ENCODE measurements around the gene FGF8.

FGF8 gene

DNA sequence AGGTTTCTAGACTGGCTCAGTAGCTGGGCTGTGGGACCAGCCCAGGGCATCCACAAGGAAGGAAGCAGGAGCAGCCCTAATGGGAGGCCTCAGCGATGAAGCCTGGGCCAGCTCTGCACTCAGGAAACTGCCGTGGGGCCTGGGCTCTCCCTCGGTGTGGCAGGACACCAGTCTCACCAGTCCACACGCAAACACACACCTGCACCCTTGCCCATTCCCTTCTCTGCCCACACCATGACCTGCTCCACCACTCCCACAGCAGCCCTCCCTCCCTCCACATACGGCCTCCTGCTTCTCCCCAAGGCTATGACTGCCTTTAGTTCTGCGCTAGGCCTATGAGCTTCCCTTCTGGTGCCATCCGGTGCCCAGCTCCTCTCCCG lies 7.1 kb downstream of the FGF8 start:
- FAIRE-seq, result no peak

DNA sequence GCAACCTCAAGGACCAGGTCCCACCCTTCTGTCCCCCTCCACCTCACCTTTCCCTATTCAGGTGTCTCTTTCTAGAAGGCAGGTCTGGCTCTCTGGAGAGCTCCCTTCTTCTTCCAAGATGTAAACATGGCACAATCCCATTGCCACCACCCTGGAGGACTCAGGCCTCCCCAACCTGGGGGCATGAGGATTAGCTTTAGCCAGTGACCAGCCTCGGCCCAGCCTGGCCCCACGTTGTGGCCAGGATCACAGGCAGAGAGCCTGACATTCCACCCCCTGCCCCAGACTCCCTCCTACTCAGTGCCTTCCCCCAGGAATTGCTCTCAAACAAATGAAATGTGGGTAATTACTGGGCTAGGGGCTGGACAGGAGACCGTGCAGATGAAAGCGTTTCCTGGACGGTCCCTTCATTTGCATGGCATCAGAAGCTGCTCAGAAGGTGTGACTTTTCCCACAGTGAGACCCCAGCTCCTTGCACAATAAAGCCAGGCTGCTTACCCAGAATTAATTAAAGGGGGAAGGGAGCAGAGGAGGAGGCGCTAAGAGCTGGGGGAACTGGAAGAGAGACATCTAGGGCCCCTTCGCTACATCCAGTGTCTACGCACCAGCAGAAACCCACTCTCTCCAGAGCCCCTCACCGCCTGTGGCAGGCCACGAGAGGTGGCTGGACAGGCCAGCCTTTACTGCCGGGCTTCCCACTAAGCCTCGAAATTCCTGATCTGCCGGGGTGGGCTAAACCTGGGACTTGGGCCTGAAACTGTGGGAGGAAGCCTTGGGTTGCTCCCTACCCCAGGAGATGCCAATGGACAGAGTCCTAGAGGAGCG lies 7.7 kb downstream of the FGF8 start:
- FAIRE-seq, result no peak

DNA sequence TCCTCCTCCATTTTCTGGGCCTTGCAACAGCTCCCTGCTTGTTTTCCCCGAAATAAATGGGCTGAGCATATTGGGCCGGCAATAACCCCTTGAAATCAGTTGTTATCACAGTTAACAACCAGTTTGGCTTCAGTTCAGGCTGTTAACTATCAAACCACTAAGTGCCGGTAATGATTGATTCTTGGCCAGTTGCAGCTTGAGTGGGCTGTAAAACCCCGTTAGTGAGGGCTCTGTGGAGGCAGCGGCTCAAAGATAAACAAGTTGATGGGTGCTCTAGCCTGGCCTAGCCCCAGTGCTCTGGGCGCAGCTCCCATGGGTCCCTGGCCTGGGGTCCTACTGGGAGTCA lies 8.3 kb downstream of the FGF8 start:
- no peak for FAIRE-seq

DNA sequence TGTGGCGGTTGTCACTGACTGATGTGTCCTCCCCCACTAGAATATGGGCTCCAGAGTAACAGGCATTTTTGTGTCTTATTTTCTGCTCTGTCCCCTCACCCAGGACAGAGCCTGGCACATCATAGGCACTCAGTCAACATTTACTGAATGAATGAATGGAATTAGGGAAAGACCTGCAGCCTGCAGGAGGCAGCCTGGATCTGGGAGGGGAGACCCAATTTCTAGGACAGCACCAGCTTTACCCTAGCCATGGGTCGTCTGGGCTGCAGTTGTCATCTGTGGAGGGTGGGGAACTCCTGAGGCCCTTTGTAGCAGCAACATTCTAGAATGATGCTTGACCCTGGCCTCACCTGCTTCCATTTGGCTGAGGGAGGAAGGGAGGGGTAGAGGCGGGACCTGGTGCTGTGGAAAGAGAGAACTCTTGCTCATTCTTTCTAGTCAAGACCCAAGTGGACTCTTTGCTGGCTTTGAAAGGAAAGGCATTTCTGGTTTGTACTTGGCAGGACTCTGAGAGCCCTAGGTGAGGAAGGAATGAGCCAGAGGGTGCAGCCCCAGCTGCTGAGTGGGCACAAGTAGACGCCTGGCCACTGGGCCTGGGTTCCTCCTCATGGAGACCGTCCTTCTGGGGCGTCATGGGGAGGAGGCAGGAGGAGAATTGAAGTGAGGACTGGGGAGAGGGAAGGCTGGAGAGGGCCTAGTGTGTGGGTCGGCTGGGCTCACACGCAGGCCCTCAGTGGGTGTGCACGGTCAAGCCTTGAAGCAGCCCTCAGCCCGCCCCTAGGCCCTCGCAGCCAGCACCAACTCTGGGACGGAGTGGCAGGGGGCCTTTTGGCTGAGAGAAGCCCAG lies 8.9 kb downstream of the FGF8 start:
- no peak for FAIRE-seq

DNA sequence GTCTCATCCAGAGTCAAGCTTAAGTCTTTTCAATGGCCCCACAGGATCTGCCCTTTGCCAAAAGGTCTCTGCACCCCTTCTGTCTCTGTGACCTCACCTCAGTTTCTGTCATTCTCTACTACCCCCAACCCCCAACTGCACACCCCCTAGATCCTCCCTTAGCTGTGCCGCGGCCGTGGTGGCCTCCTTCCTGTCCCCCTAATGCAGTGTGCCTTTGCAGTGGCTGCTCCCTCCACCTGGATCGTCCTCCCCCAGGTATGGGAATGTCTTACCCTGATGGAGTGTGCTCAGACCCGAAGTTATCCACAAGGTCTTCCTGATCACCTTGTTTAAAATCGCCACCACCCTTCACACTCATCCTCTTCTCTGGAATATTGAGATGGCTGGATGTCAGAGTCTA lies 9.6 kb downstream of the FGF8 start:
- FAIRE-seq, result no peak

DNA sequence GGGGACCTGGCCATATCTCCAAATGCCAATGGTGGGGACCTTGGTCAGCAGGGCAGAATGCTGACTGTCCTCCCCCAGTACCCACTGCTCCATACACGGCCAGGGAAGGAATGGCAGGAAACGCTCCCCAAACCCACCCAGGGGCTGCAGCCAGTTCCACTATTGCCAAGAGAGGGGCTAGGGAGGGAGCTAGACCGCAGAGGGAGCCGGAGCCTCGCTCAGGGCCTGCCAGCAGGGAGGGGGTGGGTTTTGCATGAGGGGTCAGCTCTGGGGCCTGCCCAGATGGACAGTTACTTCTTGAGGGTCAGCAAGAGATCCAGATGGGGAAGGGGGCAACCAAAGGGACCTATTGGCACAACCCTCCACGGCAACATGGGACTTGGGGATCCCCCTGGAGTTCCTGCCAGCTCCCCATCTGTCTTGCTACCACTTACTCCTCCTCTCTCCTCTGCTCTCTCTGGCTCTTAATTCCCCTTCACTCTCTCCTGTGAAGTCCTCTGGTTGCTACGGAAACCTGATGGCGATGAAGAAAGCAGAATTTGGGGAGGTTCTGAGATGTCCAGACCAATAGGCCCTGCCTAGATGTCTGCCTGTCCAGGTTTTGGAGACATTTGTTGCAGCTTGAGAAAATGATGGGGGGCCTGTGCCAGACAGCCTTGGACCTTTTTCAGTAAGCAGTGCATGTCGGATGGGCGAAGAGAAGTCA lies 12.6 kb downstream of the FGF8 start:
- no peak for FAIRE-seq

DNA sequence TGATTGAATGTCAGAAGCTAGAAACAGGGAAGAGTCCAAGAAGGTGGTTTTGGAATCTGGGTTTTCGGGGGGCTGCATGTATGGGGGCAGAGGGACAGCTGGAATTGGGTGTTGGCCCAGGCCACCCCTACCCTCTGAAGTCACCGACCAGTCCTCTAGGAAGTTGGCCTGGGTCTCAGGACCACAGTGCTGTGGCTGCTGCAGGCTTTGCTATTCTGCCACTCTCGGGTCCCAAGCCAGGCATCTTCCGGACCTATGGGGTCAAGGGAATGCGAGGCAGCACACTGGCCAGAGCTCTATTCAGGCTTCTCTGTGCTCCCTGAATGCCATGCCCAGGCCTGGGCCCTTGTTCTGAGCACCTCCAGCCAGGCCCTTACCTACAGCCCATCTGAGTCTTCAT lies 13.2 kb downstream of the FGF8 start:
- no peak for FAIRE-seq

DNA sequence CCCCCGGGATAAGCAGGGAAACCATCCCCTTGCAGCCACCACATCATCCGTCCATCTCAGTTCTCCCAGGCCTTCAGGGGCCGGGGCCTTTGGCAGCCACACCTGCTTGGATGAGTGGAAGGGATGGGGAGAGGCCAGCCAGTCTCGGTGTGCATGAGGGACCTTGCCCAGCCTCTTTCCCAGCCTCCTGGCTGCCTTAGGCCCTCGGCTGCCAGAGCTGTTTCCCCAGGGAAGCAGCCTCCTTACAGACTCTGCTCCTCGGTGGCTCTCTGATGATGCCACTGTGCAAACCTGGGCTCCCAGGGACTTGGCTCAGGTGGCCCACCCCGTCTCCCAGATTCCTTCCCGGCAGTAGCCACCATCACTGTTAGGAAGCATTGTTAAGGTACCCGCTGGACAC lies 14.7 kb downstream of the FGF8 start:
- no peak for FAIRE-seq

DNA sequence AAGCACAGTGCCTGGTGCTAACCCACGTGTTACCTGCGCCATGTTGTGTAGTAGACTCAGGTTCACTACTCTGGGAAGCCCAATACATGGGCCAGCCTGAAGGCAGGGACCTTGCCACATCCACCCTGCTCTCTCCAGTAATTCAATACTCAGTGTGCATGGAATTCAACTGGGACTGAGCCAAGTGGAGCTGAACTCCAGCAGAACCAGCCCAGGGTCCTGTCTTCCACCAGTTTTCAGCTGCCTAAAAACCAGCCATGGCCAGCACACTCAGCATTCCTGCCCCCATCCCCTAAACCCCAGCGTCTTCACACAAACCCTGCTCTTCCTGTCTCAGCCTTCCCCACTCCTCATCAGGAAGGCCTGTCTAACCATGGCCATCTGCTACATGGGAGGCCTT lies 15.4 kb downstream of the FGF8 start:
- no peak for FAIRE-seq

DNA sequence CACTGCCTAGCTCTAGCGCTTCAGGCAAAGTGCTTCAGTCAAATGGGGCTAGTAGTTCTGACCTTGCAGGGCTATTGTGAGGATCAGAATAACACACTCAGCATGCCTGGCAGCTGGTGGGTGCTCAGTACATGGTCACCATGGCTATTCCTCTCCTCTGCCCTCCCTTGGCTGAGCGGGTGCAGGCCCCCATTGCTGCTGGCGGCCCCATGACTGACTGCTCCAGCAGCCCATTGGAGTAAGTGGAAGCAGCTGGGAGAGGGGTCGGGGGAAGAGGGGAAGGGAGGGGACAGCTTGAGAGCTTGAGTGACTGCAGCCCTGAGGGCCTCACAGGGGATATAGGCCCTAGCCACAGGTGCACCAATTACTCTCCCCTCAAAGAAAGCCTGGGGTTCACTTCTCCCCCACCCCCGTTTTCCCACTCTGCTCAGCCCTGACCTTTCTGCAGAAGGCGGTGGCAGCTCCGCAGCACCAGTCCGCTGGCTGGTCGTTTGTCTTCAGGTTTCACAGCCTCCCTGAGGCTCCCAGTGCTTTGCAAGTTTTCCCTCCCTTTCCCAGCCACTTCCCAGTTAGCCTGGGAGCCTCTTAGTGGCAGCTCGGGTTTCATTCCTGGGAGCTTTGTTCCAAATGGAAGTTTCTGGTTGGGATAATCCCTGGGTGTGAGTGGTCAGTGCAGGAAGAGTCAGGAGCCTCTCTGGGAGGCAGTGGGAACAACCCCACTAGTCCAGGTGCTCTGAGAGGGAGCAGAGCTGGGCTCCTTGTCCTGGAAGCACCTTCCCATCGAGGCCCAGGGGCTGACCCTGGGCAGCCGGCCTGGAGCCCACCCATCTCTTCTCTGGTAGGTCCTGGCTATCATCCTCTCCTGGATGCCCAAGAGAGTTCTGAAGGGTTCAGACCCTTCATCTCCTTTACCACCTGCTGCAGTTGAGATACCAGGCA lies 16.3 kb downstream of the FGF8 start:
- FAIRE-seq, result no peak

DNA sequence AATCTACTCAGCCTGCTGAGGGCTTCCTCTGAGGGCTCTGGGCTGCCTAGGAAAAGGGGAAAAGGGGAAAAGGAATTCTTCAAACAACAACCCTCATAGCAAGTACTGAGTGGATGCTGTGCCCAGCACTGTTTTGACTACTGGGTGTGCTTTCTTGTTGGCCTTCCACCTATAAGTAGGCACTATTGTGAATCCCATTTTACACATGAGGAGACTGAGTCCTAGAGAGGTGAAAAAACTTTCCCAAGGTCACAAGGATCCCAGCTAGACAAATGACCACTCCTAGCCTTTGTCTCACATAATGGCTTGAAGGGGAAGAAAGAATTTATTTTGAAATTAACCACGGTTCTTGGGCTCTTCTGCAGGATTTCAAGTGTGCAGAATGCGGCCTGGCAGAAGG lies 17.1 kb downstream of the FGF8 start:
- FAIRE-seq, result no peak

DNA sequence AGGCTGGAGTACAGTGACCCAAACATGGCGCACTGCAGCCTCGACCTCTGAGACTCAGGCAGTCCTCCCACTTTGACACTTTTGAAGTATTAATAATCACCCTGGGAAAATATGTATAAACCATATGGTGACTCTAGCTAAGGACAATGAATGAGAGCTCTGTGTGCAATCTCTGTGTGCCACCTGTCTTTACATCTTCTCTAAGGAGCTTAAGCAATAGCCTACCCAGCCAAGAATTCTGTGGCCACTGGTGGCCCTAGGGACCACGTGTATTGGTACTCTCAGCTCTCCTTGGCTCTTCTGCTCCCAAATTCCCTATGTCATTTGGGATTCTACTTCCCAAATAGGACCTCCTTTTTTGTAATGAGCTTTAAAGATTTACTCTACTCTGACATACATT lies 23.7 kb downstream of the FGF8 start:
- FAIRE-seq, result no peak

DNA sequence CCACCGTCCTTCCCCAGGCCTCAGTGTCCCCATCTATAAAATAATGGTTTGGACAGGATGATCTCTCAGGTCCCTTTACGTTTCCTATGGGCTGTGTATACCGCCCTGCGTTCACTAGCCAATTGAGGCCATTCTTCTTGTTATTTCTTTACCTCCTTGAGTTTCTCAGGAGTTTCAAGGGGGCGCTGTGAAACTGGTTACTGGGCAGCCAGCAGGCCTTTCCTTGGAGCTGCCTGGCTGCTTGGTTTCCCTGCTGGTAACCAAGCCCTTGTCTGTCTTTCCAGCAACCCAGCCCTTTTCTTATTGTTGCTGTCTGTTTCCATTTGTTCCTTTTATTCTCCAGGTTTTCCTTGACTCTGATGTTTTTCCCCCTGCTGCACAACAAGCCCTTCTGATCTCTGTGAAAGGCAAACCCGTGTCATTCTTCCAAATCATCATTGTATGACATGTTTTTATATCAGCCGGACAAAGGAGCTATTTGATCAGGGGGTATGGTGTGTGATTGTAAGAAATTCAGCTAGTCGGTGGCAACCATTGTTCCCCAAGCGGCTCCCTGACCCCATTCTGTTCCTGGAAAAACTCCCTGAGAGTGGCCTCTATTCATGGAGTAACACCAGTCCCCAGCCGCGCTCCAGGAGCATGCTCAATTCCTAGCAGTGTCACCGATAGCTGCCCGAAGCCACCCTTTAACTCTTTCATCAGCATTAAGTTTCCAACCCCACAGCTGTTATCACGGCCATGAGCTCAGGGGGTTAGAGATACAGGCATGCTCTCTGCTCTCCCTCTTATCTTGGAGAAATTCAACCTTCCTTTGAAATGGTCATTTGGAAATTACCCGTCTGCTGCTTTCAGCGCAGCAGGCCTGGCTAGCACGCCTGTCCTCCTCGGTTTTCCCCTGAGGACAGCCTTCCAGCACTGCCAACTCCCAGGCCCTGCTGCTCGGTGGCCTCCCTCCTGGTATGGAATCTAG lies 26.6 kb downstream of the FGF8 start:
- no peak for FAIRE-seq

DNA sequence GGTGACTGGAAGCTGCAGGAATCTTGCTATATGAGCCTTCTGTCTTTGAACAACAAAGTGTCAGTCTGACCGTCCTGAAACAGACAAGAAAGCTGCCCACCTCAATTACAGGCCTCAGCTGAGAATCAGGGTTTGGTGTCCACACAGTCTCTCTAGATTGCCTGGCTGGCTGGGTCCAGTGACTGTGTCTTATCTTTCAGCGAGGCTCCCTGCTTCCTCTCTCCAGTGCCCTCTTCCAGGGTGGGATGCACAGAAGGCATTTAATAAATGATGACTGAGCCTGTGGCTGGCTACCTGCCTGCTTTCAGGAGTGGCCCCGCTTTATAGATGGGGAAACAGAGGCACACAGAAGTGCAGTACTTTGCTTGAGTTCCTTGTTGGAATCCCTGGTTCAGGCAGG lies 27.4 kb downstream of the FGF8 start:
- no peak for FAIRE-seq

DNA sequence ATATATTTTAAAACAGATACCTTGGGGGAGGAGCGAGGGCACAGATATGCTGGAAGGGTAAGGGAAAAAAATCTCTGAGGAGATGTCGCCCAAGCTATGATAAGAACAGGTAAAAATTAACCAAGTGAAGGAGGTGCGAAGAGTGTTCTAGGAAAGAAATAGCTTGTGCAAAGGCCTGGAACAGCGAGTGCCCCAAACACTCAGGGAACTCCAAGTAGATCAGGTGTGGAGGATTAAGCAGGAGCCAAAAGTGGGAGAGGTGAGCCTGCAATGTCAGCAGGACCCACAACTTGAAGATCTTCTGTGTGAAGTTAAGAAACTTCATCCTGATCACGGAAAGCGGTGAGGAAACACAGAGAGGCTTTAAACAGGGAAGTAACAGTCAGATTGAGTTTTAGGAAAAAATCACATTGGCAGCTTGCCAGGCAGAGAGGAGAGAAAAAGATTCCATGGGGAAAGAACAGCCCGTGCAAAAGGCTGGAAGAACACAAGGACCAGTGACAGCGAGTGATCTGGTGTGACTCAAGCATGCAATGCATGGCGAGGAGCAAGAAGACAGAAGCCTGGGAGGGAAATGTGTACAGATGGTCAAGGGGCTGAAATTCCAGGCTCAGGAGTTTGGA lies 30.7 kb downstream of the FGF8 start:
- FAIRE-seq, result no peak

DNA sequence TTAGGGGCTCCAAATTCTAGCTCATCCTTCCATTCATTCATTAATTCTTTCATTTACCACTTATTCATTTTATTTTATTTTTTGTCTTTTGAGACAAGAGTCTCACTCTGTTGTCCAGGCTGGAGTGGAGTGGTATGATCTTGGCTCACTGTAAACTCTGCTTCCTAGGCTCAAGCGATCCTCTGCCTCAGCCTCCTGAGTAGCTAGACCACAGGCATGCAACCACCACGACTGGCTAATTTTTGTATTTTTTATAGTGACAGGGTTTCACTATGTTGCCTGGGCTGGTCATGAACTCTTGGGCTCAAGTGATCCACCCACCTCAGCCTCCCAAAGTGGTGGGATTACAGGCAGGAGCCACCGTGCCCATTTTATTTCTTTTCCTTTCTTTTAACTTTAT lies 31.6 kb downstream of the FGF8 start:
- no peak for FAIRE-seq

DNA sequence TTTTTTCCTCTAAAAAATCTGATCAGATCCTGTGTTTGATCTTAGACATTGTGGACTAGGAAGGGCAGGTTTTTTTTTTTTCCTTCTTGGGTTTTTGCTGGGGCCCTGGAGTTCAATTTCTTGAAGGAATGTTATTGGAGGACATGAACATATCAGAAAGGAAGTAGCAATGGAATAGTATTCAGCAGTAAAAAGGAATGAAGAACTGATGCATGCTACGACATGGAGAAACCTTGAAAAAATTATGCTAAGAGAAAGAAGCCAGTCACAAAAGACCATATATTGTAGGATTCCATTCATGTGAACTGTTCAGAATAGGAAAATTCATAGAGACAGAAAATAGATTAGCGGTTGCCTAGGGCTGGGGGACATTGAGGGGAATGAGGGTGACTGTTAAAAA lies 34.0 kb downstream of the FGF8 start:
- no peak for FAIRE-seq

DNA sequence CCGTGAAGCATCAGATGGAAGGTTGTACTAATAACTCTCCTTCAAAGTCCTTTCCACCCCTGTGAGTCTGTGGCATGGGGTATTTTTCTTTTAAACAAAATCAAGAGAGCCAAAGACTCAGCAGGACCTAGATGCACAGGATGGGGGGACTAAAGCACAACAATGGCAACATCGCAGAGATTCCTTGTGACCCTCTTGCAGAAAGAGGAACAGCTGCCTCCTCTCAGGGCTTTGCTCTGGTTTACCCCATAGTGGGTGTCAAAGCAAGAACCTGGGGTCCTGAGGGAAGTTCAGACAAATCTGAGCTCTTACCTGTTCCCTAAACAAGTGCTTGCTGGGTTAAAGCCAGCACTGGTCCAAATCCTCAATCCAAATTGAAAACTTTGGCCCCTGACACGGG lies 39.2 kb downstream of the FGF8 start:
- no peak for FAIRE-seq

DNA sequence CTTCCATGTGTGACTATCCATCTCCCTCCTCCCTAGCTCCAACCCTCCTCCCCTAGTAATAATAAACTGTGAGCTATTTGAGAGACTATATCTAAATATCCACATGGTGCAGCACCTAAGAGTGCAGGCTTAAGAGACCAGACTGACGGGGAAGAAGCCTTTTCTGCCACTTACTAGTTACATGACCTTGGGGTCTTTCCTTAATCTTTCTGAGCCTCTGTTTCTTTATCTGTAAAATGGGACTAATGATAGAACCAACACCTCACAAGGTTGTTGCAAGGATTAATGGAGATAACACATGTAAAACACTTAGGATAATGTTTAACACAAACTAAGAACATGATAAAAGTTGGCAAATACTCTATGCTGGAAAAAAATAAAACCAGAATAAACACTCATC lies 43.8 kb downstream of the FGF8 start:
- FAIRE-seq, result no peak

DNA sequence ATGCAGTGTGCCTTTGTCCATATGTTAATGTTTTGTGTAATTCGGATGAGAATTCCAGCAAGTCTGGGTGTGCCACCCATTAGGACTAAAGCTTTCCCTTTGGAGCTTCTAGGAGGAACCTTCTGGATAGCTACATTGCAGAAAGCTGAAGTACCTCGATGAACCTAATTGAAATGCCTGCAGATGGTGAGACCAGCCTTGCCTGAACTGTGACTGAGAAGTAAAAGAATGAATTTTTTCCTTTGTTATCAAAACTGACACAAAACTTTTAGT lies 49.9 kb downstream of the FGF8 start:
- no peak for FAIRE-seq

Measured in A204.1 (cell line).